ENCODE data around the gene ZNF460. TPM values are rescaled to one million over a fixed set of nuclear protein-coding genes. Genes with fewer than 3 reads are reported as not detected.

Gene ZNF460
- total and polyA plus RNA-seq, 2 of the 4 experiments (the other 2 are of a cell fraction) = 3.6 to 55.2 TPM

GRCh38 chr19:57302727-57303401 lies 22.6 kb downstream of the ZNF460 start:
- H4K91ac ChIP-seq (ENCODE audit: insufficient read depth, low read depth, low read length) = no peak overlapping the region; the same call in 1 of the 2 replicates
- H3K9me3 ChIP-seq (ENCODE audit: control insufficient read depth, insufficient read depth, low read length) = no peaks in the 10 kb centered on the region
- H2BK20ac ChIP-seq (ENCODE audit: low read depth, low read length) = no peak overlapping the region
- POLR2A ChIA-PET (ENCODE audit: unreplicated experiment) = no interaction called here
- H2BK120ac ChIP-seq (ENCODE audit: low read depth, low read length) = no peak overlapping the region
- no peak overlapping the region for H2BK15ac ChIP-seq (ENCODE audit: low read depth, low read length)
- no peak overlapping the region for H4K8ac ChIP-seq (ENCODE audit: low read depth in 2 of 2, low read length in 2 of 2)
- H3K9me1 ChIP-seq (ENCODE audit: insufficient read depth, low read length) = peaks cover 12% of the 10 kb centered on the region
- TF ChIP-seq MAZ (IDR thresholded peaks at IDR 0.05; ENCODE audit: borderline replicate concordance, low read depth, low read length) = no peak
- TF ChIP-seq CTCF (conservative IDR thresholded peaks at IDR 0.05; ENCODE audit: low read depth, low read length) = no peak
- no peak for TF ChIP-seq USF2 (IDR thresholded peaks at IDR 0.05; ENCODE audit: low read depth, low read length)
- no peak for TF ChIP-seq SMC3 (IDR thresholded peaks at IDR 0.05; ENCODE audit: low read depth, low read length)
- TF ChIP-seq CHD1 (IDR thresholded peaks at IDR 0.05; ENCODE audit: low read depth, low read length) = no peak
- TF ChIP-seq POLR2A (IDR thresholded peaks at IDR 0.05; ENCODE audit: low read depth, low read length) = no peak
- no peak for TF ChIP-seq RAD21 (IDR thresholded peaks at IDR 0.05; ENCODE audit: low read length)
- no peak for TF ChIP-seq FOS (IDR thresholded peaks at IDR 0.05; ENCODE audit: low read depth, low read length)
- TF ChIP-seq ELK1 (IDR thresholded peaks at IDR 0.05; ENCODE audit: borderline replicate concordance, low read depth, low read length) = no peak
- no peak overlapping the region for H2AK9ac ChIP-seq (replicated peaks; ENCODE audit: low read depth, low read length, poor library complexity)
- in situ Hi-C loops (cut with MboI; ENCODE audit: low sequenced_read_pairs) (no loop called here), intact Hi-C loops (cut with micrococcal nuclease) (no loop called here), dilution Hi-C loops (cut with HindIII; ENCODE audit: low sequenced_read_pairs, unreplicated experiment) (no loop called here)
- no peak overlapping the region for H3K9ac ChIP-seq (ENCODE audit: low read depth, low read length)
- peaks cover 20 to 37% of the 10 kb centered on the region in 2 experiments for H3K79me1 ChIP-seq (ENCODE audit: low read depth in 1 of 2, low read length in 2 of 2)
- BruUV-seq (replicated peaks) = no TSS peak
- H3K4me3 ChIP-seq (ENCODE audit: insufficient read depth, low read depth, low read length) = no peak overlapping the region
- no peak overlapping the region for H3K4ac ChIP-seq (ENCODE audit: low read depth, low read length)
- peak overlapping the region; percentile 33 for H2BK5ac ChIP-seq (ENCODE audit: low read depth, low read length, poor library complexity, severe bottlenecking)
- H4K5ac ChIP-seq (ENCODE audit: low read depth, low read length) = no peak overlapping the region
- no peak overlapping the region for H3K56ac ChIP-seq (ENCODE audit: extremely low read depth, insufficient read depth, low read length)
- no peak overlapping the region for H3K4me2 ChIP-seq (ENCODE audit: low read depth, low read length)
- peaks cover 9% of the 10 kb centered on the region for H3K4me1 ChIP-seq (ENCODE audit: control insufficient read depth, insufficient read depth, low read length)
- H2AFZ ChIP-seq (replicated peaks; ENCODE audit: low read length, poor library complexity) = no peak overlapping the region
- CTCF ChIA-PET = interaction anchor here (0.6 to 1.3 kb wide), 2 partner anchors 10 to 83 kb away, joined by 3 to 4 read pairs; no protein-coding TSS in a partner anchor
- no peak overlapping the region; the same call in 1 of the 2 replicates for H3K27ac ChIP-seq (ENCODE audit: insufficient read depth, low read length)
- ATAC-seq (ENCODE audit: low read depth) (no peak), DNase-seq (no peak)
- H3K23ac ChIP-seq (ENCODE audit: low read depth, low read length) = no peak overlapping the region
- no peak overlapping the region for H3K14ac ChIP-seq (replicated peaks; ENCODE audit: low read depth, low read length)
- peaks cover 7% of the 10 kb centered on the region for H3K36me3 ChIP-seq (ENCODE audit: control insufficient read depth, insufficient read depth, low read length)
- H2AK5ac ChIP-seq (ENCODE audit: low read depth, low read length) = peak overlapping the region; percentile 67; the same call in 1 of the 2 replicates
- H3K27me3 ChIP-seq (ENCODE audit: control insufficient read depth, insufficient read depth, low read length) = no peaks in the 10 kb centered on the region
- H3K18ac ChIP-seq (ENCODE audit: low read depth, low read length) = no peak overlapping the region
- peaks cover 25% of the 10 kb centered on the region for H4K20me1 ChIP-seq (ENCODE audit: insufficient read depth, low read length)
- WGBS, 2 experiments (ENCODE audit: extremely low coverage in 2 of 2, insufficient read length in 1 of 2) = 90% methylated on average over 2 of the region's 7 CpGs; no CpG with 5 or more reads in 1 of the 2 experiments

Data from IMR-90 (cell line).